OCI-LY1 (cell line): ENCODE data around the gene GLDN.

Experiments used
- EZH2 ChIP-seq: fragments of 200-600 bp; sonication (generic), shearing (Covaris generic); IDR thresholded peaks from 2 replicates; pipeline ENCODE4 v1.8.0; 2017; ENCODE audit warnings: borderline replicate concordance, mixed run types, mild to moderate bottlenecking, antibody characterized with exemption, low read length, moderate library complexity, mixed read lengths
- TF ChIP-seq, protein P1 (sequence below): fragments of 200-600 bp; sonication (generic), shearing (Covaris generic); IDR thresholded peaks from 2 replicates; pipeline ENCODE4 v1.5.1; 2017; ENCODE audit warnings: mild to moderate bottlenecking, antibody characterized with exemption, low read length, moderate library complexity, mixed read lengths

DNA sequence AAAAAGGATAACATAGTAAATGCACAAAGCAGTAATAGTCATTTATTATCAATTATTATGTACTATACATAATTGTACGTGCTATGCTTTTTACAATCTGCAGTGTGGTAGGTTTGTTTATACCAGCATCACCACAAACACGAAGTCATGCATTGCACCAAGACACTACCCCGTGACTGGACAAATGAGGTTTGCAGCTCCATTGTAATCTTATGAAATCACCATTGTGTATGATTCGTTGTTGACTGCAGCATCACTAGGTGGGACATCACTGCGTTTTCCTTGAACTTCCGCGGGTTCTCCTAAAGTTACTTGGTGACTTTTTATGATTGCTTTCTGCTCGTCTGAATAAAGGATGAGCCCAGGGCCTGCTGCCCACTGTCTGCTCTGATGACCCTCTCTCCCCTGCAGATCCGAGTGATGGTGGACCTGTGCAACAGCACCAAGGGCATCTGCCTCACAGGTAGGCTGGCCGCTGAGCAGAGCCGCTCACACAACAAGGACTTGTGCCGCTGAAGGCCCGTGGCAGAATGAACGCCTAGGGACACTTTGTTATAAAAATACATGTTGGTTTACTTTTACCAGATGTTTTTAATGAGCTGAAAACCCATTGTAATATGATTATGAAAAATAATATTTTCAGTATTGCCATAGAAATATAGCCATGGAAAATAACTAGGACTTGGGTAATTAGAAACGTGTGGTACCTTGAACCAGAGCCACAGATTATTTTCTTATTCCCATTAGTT, 35.8 kb downstream of the GLDN start:
- no peak for TF ChIP-seq EZH2
- TF ChIP-seq, protein P1, sequence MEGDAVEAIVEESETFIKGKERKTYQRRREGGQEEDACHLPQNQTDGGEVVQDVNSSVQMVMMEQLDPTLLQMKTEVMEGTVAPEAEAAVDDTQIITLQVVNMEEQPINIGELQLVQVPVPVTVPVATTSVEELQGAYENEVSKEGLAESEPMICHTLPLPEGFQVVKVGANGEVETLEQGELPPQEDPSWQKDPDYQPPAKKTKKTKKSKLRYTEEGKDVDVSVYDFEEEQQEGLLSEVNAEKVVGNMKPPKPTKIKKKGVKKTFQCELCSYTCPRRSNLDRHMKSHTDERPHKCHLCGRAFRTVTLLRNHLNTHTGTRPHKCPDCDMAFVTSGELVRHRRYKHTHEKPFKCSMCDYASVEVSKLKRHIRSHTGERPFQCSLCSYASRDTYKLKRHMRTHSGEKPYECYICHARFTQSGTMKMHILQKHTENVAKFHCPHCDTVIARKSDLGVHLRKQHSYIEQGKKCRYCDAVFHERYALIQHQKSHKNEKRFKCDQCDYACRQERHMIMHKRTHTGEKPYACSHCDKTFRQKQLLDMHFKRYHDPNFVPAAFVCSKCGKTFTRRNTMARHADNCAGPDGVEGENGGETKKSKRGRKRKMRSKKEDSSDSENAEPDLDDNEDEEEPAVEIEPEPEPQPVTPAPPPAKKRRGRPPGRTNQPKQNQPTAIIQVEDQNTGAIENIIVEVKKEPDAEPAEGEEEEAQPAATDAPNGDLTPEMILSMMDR, result no peak
